ENCODE results near the gene BIN2. TPM values are rescaled to one million over a fixed set of nuclear protein-coding genes. Genes with fewer than 3 reads are reported as not detected.
"Not testable (repeated sequence)": the region's sequence is repeated elsewhere in the genome, so short reads cannot be mapped to it uniquely, and the experiment has no call there.

BIN2 gene
- total RNA-seq, 1 donor from 2014 or later, result 45.4 TPM

- Histone ChIP-seq H3K27me3 (ENCODE audit: low read depth) (no peaks in the 10 kb centered on the region), H3K27ac (no peak overlapping the region), H3K4me1 (peaks cover 3% of the 10 kb centered on the region), H3K9me3 (no peaks in the 10 kb centered on the region), H3K36me3 (no peaks in the 10 kb centered on the region), H3K4me3 (no peak overlapping the region)
- ATAC-seq (no peak), DNase-seq (no peak)
- no peak for TF ChIP-seq CTCF (IDR thresholded peaks at IDR 0.05)
- intact Hi-C loops (cut with DNase I), result no loop called here
These were observed 21.7 kb upstream of the BIN2 start for GRCh38 chr12:51345681-51346080.

GRCh38 chr12:51343201-51343600 lies 19.2 kb upstream of the BIN2 start:
- no peaks in the 10 kb centered on the region for H3K9me3 ChIP-seq
- no peak overlapping the region for H3K27ac ChIP-seq
- no peak for TF ChIP-seq CTCF (IDR thresholded peaks at IDR 0.05)
- no peak overlapping the region for H3K4me3 ChIP-seq
- peaks cover 3% of the 10 kb centered on the region for H3K4me1 ChIP-seq
- ATAC-seq, result no peak
- no peaks in the 10 kb centered on the region for H3K36me3 ChIP-seq
- intact Hi-C loops (cut with DNase I), result no loop called here
- no peak for DNase-seq
- no peaks in the 10 kb centered on the region for H3K27me3 ChIP-seq (ENCODE audit: low read depth)

GRCh38 chr12:51342416-51342815 lies 18.4 kb upstream of the BIN2 start:
- H3K36me3 ChIP-seq, result no peaks in the 10 kb centered on the region
- no peak overlapping the region for H3K4me3 ChIP-seq
- DNase-seq (no peak), ATAC-seq (no peak)
- H3K4me1 ChIP-seq, result peaks cover 3% of the 10 kb centered on the region
- no peak for TF ChIP-seq CTCF (IDR thresholded peaks at IDR 0.05)
- no peak overlapping the region for H3K27ac ChIP-seq
- H3K27me3 ChIP-seq (ENCODE audit: low read depth), result no peaks in the 10 kb centered on the region
- intact Hi-C loops (cut with DNase I), result no loop called here
- no peaks in the 10 kb centered on the region for H3K9me3 ChIP-seq

GRCh38 chr12:51341251-51342007 lies 17.5 kb upstream of the BIN2 start:
- Histone ChIP-seq H3K4me3 (peak overlapping the region; percentile 30), H3K9me3 (no peaks in the 10 kb centered on the region), H3K4me1 (peaks cover 3% of the 10 kb centered on the region), H3K27me3 (ENCODE audit: low read depth) (no peaks in the 10 kb centered on the region), H3K27ac (peak overlapping the region; percentile 9), H3K36me3 (no peaks in the 10 kb centered on the region)
- ATAC-seq (peak; percentile 90 to 92), DNase-seq (peak; percentile 53)
- intact Hi-C loops (cut with DNase I), result loop anchor here (2.0 kb wide), 1 partner anchor 73 kb away; no protein-coding TSS in a partner anchor
- TF ChIP-seq CTCF (IDR thresholded peaks at IDR 0.05), result peak; percentile 97

GRCh38 chr12:51339750-51340149 lies 15.8 kb upstream of the BIN2 start:
- Histone ChIP-seq H3K4me1 (peaks cover 8% of the 10 kb centered on the region), H3K27me3 (ENCODE audit: low read depth) (no peaks in the 10 kb centered on the region), H3K36me3 (no peaks in the 10 kb centered on the region), H3K27ac (no peak overlapping the region), H3K9me3 (no peaks in the 10 kb centered on the region), H3K4me3 (no peak overlapping the region)
- no peak for DNase-seq
- no peak for ATAC-seq
- TF ChIP-seq CTCF (IDR thresholded peaks at IDR 0.05), result no peak
- intact Hi-C loops (cut with DNase I), result loop anchor here (2.0 kb wide), 1 partner anchor 71 kb away; no protein-coding TSS in a partner anchor

- H3K27me3 ChIP-seq (ENCODE audit: low read depth); H3K27ac ChIP-seq; H3K9me3 ChIP-seq; intact Hi-C loops (cut with DNase I); DNase-seq; ATAC-seq; H3K4me1 ChIP-seq; H3K4me3 ChIP-seq; H3K36me3 ChIP-seq: not testable (repeated sequence)
These were observed 13.4 kb upstream of the BIN2 start for GRCh38 chr12:51337336-51337735.

All from lower lobe of right lung (tissue), 2 donors.